ENCODE data around the gene ARPC3.
"Not testable (repeated sequence)": the region's sequence is repeated elsewhere in the genome, so short reads cannot be mapped to it uniquely, and the experiment has no call there.

Gene ARPC3

DNA sequence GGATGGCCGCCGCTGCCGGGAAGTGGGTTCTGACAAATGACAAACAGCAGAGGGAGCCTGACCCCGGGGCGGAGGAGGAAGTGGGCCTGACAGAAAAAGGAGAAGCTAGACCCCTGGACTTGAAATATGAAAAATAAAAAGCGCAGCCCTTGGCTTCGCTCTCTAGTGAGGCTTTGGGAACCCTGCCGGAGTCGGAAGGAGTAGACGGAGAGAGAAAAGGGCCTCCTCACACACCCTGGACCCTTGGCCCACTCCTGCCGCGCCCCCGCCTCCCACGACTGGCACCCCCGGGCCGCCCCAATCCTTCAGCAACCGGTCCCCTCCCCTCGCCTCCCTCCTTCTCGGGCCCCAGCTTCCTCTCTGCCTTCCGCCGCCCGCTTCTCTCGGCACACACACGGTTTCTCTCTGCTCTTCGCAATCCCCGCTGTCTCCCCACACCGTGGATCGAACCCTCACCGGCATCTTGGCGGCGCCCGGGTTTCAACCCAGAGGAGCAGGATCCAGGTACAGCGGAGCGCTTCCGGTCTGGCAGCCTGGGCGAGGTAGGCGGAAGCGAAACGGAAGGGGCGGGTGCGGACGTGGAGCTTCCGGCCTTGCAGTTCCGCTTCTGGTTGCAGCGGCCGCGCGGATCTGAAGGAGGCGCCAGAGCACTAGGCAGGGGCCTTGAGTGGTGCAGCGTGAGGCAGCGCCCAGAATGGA, at the start of gene ARPC3:
TSS of gene ARPC3 (minus strand) at position 539 of the 699 bp plus-strand sequence. CDS start at position 462, 77 bp downstream.
- DNase-seq (ENCODE audit: low spot score), result peak; percentile 85

DNA sequence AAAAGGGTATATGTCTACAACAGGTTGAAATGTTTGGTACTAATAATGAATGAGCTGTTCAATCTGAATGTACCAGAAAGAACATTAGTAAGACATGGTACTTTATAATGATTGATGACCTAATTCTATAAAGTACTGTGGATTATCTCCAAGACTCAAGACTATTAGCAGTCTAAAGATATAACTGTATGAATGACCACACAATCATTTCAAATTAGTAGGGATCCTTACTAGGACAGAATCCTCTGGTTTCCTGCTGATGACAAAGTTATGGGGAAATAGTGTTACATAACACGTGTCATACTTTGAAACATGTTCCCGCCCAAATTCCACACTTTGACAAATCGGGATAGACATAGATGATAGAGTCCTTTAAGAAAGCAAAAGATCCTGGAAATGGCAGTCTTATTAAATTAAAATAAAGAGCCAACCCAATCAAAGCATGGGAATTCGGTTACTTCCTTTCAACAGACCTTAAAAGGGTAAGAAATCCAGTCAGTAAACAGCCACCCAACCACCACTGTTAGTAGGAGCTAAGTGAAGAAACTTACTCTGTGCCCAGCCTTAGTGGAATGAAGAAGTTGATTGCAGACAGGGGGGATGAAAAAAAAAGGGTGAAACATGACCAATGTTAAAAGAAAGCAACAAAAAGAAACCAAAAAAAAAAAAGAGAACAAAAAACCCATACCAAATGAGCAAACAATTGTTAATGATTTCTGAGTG, 49.0 kb upstream of the ARPC3 start:
- no peak for DNase-seq (ENCODE audit: low spot score)

DNA sequence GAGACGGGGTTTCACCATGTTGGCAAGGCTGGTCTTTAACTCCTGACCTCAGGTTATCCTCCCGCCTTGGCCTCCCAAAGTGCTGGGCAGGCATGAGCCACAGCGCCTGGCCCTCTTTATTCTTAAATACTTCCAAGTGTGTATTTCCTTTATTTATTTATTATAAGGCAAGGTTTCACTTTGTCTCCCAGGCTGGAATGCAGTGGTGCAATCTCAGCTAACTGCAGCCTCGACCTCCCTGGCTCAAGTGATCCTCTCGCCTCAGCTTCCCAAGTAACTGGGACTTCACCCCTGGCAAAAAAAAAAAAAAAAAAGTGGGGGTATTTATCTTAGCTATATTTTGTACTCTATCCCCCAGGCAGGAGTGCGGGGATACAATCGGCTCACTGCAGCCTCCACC, 25.3 kb upstream of the ARPC3 start:
- no peak for DNase-seq (ENCODE audit: low spot score)

DNA sequence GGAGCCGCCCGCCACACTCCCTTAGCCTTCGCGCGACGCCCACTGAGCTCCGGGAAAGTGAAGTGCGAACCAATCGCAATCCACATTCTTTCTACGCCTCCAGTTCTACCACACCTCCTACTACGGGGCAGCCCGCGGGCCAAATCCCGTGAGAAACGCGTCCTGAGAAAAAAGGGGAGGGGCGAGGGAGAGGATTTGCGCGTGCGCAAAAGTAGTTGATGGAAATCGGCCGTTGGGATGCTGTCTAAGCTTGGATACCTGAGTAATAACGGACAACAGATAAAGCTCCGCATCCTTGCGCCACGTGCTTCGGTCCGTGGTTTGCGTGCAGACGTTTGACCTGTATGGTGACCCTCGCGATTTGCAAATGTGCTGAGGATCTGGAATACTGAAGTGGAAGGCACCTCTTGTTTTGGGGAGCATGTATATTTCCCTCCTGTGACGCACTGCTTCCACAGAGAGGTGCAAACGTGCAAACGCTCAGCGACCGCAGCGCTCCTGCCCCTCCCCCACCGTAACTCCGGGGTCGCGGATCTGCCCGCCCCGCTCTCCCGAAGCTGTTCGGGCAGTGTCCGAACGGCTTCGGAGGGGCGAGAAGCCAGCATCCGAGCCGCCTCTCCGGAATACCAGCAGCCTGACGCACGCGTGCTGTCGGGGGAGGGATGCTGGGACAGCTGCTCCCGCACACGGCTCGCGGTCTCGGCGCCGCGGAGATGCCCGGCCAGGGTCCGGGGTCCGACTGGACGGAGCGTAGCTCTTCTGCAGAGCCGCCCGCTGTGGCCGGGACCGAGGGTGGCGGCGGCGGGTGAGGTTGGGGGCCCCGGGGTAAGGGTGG, 18.3 kb upstream of the ARPC3 start, which contains the start of the genes FAM216A and GPN3:
TSS of gene FAM216A (plus strand) at position 632 of the 835 bp plus-strand sequence. CDS start at position 663, 31 bp downstream.
TSS of gene GPN3 (minus strand) at position 44 of the 835 bp plus-strand sequence. CDS start 54 bp downstream, outside the sequence.
- peak; percentile 95 for DNase-seq (ENCODE audit: low spot score)

DNA sequence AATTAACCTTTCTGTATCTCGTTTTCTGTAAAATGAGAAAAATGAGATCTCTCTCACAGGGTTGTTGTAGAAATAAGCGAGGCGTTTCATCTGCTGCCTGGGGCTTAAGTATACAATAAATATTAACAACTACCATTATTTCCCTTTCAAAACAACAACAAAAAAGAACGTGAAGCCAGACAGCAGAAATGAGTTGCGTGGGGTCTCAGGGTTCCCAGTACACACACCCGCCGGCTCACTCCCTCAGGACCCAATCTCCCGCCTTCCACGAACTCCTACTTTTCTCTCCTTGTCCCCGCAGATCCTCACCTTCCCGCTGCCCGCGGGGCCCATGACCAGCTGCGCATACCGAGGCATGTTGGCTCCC, 17.7 kb upstream of the ARPC3 start:
- no peak for DNase-seq (ENCODE audit: low spot score)

DNA sequence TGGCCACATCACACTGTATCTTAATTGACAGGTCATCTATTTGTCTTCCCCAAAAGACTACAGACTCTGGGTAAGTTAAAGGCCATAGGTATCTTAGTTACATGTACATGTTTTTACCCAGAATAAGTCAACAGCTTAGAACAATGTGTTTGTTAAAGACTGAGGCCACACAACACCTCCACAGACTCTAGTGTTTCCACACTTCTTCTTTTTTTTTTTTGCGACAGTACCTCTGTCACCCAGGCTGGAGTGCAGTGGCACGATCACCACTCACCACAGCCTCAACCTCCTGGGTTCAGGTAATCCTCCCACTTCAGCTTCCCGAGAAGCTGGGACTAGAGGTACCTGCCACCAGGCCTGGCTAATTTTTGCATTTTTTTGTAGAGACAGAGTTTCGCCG, 16.7 kb upstream of the ARPC3 start:
- no peak for DNase-seq (ENCODE audit: low spot score)

DNA sequence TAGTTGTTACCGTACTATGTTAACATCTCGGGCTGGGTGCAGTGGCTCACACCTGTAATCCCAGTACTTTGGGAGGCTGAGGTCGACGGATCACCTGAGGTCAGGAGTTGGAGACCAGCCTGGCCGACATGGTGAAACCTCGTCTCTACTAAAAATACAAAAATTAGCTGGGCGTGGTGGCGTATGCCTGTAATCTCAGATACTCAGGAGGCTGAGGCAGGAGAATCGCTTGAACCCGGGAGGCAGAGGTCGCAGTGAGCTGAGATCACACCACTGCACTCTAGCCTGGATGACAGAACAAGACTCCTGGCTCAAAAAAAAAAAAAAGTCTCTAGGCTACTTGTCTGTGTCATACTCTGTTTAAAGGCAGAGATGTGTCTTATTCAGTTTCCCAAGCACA, 15.6 kb upstream of the ARPC3 start:
- DNase-seq (ENCODE audit: low spot score), result not testable (repeated sequence)

DNA sequence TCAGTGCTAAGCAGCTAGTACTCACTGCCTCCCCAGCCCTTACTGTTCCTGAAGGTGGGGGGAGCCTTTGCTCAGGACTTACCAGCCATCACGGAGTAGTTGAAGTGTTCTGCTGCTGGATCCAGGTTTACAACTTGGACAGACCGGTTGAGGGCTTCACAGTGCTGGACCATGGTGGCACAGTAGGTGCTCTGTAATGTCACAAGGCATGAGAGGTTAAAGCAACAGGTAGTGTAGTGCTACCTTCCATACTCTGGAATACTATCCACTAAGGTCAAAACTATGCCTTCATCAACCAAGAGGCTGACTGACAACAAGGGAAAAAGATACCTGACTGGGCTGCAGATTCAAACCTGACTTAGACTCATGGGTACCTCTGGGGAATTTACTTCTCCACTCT, 14.9 kb upstream of the ARPC3 start:
- no peak for DNase-seq (ENCODE audit: low spot score)

DNA sequence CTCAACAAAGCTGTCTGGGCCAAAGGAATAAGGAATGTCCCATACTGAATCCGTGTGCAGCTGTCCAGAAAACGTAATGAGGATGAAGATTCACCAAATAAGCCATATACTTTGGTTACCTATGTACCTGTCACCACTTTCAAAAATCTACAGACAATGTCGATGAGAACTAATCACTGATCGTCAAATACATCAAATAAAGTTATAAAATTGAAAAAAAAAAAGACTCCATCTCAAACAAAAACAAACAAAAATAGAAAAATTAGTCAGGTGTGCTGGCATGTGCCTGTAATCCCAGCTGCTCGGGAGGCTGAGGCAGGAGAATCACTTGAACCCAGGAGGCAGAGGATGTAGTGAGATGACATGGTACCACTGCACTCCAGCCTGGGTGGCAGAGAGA, 11.1 kb upstream of the ARPC3 start:
- not testable (repeated sequence) for DNase-seq (ENCODE audit: low spot score)

DNA sequence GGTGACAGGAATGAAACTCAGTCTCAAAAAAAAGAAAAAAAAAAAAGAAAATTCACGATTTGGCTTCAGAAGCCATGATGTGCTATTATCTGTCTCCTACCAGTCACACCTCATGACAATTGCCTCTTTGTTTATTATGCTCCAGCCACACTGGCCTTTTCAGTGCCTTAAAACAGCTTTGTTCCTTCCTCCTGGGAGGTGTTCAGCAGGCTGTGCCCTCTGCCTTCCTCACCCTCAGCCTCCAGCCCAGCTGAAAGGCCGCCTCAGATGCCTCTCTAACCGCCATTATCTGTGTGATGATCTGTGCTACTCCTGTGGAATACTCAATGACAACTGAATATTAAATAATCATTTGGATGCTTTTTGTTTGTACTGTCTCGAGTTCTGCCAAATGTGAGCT, 8.6 kb upstream of the ARPC3 start:
- DNase-seq (ENCODE audit: low spot score), result no peak

DNA sequence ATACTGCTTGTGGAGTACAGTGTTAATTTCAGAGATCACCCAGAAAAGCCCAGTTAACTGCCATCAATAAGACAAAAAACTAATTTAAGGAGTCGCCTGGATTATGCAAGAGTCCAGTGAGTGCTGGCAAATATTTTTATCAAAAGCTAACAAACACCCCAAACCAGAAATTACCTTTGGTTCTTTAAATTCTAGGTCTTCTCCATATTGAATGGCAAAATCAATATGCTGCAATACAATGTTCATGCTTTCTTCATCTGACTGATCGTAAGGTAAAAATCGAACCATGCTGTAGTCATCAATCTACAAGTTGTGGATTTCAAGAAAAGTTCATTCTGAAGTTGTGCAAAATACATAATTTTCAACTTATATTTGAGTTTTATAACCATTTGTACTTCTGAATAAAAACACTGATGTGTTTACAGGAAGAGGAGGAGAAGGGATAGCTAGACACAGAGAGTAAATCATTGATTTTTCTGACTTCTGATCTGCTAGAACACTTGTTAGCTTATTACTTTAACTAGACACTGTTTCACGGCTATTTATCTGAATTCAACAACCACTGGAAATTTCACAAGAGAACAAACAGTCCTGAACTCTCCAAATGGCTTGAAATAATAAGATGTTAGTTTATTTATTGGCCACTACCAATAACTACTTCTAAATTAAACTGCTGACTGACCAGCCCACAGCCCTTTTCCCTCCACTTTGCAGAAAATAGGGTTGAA, 3.6 kb upstream of the ARPC3 start:
- DNase-seq (ENCODE audit: low spot score), result no peak

DNA sequence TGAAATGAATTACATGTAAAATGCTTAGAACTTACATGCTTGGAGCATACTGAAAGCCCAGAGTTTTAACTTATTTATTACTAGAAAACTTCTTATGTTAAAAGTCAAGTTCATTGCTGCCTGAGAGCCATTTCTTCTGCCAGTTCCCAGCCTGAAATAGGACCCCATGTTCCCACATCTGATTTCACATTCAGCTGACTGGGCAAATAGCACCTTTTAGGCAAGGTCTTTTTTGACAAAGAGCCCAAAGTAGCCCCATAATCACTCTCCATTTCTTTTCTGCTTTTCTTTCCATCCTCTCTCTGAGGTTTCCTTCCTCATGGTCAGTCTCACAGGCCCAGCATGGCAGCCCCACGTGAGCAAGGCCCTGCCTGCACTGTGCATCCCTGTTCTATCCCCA, 1.1 kb upstream of the ARPC3 start:
- no peak for DNase-seq (ENCODE audit: low spot score)

DNA sequence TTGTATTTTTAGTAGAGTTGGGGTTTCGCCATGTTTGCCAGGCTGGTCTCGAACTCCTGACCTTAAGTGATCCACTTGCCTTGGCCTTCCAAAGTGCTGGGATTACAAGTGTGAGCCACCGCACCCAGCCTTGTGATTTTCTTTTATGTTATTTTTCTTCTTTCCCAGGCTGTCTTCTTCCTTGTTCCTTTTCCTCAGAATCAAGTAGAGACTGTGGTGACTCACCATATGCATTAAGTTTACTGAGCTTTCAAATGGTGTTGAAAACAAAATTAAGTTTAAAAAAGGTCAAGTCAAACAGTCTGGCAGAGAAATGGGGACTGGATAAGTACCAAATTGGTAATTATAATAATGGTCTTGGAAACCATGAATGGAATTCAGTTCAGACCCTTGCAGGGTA, 5.7 kb downstream of the ARPC3 start:
- no peak for DNase-seq (ENCODE audit: low spot score)

DNA sequence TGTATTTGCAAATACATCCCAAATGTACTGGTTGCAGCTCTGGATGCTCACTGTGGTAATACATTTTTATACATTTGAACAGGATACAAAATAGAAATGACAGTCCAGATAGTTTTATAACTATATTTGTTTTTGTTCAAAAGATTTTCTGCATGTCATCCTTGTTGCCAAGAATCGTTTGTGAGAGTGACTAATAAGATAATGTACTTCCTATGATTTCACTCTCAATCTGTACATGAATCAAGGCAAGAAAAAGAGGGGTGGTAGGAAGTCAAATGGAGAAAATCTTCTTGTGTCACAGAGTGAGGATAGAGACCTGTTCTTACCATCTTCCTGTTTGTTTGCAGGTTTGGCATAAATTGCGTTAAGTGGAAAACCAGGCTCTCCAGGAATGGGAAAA, 13.9 kb downstream of the ARPC3 start:
- DNase-seq (ENCODE audit: low spot score), result no peak

DNA sequence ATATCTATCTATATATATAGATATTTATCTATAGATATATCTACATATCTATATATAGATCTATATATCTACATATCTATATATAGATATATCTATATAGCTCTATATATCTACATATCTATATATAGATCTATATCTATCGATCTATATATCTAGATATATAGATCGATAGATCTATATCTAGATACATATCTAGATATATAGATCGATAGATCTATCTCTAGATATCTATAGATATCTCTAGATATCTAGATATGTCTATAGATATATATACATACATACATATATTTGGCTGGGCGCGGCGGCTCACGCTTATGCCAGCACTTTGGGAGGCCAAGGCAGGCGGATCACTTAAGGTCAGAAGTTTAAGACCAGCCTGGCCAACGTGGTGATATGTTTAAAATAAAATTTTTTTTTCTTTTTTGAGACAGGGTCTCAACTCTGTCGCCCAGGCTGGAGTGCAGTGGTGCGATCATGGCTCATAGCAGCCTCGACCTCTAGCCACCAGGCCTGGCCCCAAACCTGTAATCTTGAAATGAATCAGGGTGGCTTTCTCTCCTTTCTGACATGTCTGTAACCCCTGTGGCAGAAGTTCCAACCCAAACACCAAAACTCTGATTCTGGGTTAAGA, 18.1 kb downstream of the ARPC3 start:
- no peak for DNase-seq (ENCODE audit: low spot score)

DNA sequence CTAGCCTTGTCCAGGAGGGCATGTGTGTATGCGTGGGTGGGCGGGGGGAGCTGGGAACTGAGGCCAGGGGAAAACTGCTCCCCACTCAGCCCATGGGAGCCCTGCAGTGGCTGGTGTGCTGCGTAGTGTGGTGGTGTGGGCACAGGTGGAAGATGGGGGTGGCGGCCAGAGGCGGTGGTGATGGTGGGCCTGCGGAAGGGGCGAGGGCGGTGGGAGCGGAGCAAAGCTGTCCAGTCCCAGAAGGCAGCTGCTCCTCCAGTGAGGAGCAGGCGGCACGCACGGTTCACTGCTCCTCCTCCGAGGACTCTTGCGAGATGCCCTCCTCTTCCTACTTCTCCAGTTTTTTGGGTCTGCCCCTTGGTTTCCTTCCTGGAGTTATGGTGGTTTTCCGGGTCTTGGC, 20.5 kb downstream of the ARPC3 start:
- not testable (repeated sequence) for DNase-seq (ENCODE audit: low spot score)

DNA sequence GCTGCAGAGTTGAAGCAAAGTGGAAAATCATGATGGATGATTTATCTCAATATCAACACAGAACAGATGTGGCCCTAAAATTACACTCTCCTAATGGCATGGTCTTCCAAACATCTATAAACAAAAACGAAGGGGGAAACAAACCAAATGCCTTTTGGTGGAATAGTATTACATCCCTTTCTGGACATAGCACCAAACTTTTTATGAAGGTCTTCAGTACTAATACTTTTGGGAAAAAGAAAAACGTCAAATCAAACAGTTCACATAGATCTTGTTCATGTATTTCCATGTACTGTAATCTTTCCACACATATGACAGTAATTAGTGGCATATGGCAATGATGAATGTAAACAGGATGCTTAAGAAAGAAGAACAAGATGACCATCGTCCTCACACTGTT, 23.7 kb downstream of the ARPC3 start:
- no peak for DNase-seq (ENCODE audit: low spot score)

DNA sequence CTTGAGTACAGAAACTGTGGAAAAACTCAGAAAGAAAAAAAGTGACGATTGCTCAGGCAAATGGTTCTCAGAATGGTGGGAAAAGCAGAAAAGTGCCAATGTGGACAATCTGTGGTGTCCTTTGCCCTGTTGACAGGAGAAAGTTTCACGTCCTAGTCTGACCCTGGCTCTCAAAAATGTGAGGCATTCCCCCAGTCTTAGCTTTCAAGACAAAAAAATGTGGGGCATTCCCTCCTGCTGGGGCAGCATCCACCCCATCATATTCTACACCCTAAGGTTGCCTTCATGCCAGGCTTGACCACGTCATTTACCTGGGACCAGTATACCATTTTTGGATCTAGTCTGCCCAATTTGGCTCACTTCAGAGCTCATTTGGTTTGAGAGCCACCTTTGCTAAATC, 25.9 kb downstream of the ARPC3 start:
- no peak for DNase-seq (ENCODE audit: low spot score)

DNA sequence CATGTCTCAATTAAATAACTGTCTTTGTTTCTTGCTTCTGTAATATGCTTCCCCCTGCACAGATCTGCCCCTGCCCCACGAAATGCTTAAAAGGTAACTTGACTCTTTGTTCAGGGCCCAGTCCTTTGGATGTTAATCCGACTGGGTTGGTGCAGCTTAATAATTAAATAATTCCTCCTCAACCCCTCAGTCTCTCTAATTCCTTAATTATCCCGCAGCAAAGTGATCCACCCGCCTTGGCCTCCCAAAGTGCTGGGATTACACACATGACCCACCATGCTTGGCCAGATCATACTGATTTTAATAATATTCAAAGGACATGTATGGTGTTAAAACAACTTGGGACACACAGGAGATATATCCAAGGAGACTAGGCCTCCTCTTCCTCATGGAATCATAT, 28.4 kb downstream of the ARPC3 start:
- DNase-seq (ENCODE audit: low spot score), result no peak

DNA sequence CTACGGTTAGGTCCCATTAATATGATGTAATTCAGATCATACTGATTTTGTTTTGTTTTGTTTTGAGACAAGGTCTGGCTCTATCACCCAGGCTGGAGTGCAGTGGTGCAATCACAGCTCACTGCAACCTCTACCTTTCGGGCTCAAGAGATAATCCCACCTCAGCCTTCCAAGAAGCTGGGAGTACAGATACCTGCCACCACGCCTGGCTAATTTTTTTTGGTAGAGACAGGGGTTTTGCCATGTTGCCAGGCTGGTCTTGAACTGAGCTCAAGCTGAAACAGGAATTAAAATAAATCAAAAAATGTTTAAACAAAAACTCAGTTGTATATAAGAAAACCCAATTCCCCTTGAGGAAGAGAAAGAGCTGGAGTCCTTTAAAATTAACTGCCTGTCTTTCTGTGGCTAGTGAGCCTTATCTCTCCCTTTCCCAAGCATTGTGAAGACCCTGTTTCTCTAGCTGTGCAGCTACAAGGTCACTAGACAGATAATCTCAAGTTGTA, 28.9 kb downstream of the ARPC3 start:
- no peak for DNase-seq (ENCODE audit: low spot score)

DNA sequence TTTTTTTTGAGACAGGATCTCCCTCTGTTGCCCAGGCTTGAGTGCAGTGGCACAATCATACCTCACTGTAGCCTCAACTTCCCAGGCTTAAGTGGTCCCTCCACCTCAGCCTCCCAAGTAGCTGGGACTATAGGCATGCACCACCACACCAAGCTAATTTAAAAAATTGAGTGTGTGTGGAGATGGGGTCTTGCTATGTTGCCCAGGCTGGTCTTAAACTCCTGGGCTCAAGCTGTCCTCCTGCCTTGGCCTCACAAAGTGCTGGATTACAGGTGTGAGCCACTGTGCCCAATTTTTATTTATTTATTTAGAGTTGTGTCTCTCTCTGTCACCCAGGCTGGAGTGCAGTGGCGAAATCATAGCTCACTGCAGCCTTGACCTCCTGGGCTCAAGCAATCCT, 29.5 kb downstream of the ARPC3 start:
- not testable (repeated sequence) for DNase-seq (ENCODE audit: low spot score)
